EH (cell line): ENCODE data around the gene ATP6V0A4.
"Not testable (repeated sequence)": the region's sequence is repeated elsewhere in the genome, so short reads cannot be mapped to it uniquely, and the experiment has no call there.

Source experiments
- DNase-seq: peaks from one replicate; pipeline ENCODE4 v3.0.0-alpha.2; 2015; ENCODE audit warnings: low read depth

The ATP6V0A4 gene

GRCh38 chr7:138802706-138803105 is 4.7 kb upstream of the ATP6V0A4 start:
- no peak for DNase-seq

DNA sequence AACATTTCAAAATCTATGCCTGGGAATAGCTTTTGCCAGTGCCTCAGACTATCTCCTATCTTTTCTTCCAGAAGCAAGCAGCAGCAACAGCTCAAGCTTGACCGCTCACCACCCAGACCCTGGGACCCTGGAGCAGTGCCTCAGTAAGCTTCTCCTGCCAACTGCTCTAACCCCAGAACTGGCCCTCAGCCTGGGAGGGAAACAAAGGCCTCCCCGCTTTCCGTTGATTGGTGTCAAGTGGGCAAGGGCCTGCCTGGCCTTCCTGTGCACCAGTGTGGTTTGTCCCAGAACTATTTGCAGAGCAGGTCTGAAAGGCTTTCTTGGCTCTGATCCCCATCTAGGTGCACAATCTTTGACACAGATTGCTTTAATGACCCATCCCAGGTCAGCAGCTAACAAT is 3.3 kb upstream of the ATP6V0A4 start:
- DNase-seq: no peak

- DNase-seq: no peak
Observed at GRCh38 chr7:138799336-138800000, 1.5 kb upstream of the ATP6V0A4 start.

GRCh38 chr7:138798836-138799235 is 840 bp upstream of the ATP6V0A4 start:
- DNase-seq: no peak

DNA sequence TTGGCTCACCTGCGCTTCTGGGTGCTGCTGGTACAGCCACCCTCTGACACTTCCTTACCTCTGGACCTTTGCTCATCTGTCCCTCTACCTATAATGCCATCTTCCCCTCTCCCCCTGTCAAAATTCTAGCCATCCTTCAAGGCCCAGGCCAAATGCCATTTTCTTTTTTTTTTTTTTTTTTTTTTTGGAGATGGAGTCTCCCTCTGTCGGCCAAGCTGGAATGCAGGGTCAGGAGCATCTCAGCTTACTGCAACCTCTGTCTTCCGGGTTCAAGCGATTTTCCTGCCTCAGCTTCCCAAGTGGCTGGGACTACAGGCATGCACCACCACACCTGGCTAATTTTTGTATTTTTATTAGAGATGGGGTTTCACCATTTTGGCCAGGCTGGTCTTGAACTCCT is 950 bp downstream of the ATP6V0A4 start:
- DNase-seq: not testable (repeated sequence)

- no peak for DNase-seq
Observed at GRCh38 chr7:138796038-138796615, 1.9 kb downstream of the ATP6V0A4 start.

DNA sequence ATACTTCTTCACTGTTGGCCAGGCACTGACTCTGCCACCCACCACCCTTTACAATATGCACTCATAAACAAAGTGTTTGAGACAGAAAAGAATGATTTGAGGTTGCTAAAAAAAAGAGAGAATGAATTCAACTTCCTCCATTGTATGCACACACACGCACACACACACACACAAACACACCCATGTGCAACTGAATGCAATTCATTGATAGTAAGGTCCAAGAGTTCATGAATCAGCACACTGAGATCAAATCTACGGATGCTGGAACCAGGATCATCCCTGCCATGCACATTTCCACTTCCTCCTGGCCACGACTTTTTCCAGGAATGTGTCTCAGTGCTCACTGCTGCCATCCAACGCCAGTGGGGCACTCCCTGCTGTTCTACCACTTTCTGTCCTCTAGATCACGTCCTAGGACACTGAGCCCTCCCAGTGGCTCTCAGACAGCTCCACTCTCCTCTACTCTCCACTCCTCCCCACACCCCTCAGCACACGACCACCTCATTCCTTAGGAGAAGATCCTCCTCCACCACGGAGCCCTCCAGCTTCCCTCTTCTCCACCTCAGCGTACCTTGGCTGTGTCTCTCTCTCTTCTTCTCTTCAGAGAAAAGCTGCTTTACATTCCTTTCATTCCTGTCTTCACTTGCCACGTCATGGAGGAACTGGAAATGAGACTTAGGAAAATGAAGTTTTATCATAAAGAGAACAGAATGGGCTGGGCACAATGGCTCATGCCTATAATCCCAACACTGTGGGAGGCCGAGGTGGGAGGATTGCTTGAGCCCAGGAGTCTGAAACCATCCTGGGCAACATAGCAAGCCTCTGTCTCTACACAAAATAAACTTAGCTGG is 12.2 kb downstream of the ATP6V0A4 start:
- peak; percentile 41 for DNase-seq

DNA sequence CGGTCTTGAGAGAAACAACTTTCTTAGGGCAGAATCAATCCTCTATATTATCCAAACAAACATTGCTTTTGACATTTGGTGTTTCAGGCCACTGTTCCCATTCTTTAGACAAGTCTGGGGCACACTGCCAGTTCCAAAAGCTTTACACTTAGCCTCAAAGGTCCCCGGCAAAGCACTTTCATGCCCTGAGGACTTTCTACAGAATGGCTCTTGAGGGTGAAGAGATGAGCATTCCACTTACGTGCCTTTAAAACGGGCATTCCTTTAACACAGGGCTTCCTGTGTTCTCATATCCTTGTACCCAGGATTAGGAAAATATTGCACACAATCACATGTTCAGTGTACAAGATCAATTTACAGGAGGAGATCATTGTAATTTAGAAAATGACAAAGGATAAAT is 13.3 kb downstream of the ATP6V0A4 start:
- peak; percentile 52 for DNase-seq

- DNase-seq: no peak
Observed at GRCh38 chr7:138781004-138781403, 17.0 kb downstream of the ATP6V0A4 start.

DNA sequence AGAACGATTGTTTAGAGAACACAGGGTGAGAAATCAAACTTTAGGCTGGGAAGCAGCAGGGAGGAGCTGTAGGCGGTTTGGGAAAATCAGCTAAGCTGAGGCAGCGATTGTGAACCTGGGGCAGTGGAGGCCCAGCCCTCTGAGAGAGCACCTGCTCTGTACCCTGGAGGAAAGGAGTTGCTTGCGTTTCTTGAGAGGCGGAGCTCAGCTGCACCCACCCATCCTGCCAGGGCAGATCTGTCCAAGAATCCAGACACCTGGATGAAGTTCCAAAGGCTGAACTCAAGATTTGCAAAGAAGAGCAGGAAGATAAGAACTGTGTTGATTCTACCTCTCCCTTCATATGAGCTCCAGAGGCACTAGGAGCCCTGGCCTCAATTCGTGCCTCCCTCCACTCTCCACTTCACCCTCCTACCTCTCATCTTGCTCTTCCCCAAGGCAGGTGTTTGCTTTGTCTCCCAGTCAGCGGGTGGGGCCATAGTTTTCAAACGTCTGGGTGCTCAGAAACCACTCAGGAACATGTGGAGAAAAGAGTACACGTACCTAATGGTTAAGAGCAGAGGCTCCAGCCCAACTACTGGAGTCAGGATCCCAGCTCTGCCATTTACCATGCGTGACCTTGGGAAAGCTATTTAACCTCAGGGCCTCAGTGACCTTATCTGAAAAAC is 21.7 kb downstream of the ATP6V0A4 start:
- DNase-seq: no peak

GRCh38 chr7:138773817-138774216 is 24.2 kb downstream of the ATP6V0A4 start:
- DNase-seq: no peak

- DNase-seq: no peak
Observed at GRCh38 chr7:138773176-138773575, 24.8 kb downstream of the ATP6V0A4 start.

DNA sequence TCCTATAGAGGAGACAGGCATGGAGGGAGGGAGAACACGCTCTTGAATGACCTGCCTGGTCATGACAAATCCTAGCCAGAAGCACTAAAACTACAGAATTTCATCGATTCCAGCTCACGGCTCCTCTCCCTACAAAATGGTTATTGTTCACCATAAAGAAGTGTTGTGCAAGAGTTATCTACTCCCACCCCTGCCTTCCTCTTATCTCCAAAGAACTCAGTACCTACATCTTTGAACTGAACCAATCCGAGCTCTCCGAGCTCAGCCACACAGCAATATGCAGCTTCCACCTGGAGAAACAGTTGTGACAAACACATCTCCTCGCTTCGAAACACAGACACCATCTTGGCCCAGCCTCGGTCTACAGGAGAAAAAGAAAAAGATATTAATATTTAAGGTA is 27.1 kb downstream of the ATP6V0A4 start:
- DNase-seq: no peak

- DNase-seq: no peak
Observed at GRCh38 chr7:138768241-138768640, 29.8 kb downstream of the ATP6V0A4 start.

DNA sequence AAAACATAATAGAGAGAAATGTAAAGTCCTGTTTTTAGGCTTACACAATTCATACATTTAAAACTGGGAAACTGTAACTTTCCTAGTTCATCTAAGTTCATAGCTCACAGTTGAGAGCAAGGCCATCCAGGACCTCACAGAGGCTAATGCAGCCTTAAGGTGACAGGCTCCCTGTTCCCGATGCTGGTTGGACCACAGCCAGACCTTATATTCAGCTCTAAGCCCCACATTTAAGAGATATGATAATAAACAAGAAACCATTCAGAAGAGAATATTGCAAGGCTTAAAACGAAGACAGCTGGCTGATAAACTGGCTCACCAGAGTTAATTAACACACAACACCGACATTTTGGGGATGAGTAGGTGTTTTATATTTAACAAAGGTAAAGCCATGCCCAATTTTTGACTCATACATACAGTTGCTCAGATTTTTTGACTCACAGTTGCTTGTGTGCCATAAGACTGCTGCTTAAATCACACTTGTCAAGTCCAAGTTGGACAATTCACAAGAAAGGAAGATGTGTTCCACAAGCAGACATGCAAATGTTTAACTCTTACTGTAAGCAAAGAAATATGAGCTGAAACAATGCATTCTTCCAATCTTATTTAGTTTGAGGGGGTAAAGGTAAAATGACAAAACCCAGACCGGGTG is 41.3 kb downstream of the ATP6V0A4 start:
- DNase-seq: no peak

- DNase-seq: no peak
Observed at GRCh38 chr7:138755842-138756590, 42.0 kb downstream of the ATP6V0A4 start.

GRCh38 chr7:138755331-138755747 is 42.7 kb downstream of the ATP6V0A4 start:
- DNase-seq: peak; percentile 16

GRCh38 chr7:138753610-138754009 is 44.4 kb downstream of the ATP6V0A4 start:
- no peak for DNase-seq

GRCh38 chr7:138753150-138753518 is 44.9 kb downstream of the ATP6V0A4 start:
- DNase-seq: no peak

DNA sequence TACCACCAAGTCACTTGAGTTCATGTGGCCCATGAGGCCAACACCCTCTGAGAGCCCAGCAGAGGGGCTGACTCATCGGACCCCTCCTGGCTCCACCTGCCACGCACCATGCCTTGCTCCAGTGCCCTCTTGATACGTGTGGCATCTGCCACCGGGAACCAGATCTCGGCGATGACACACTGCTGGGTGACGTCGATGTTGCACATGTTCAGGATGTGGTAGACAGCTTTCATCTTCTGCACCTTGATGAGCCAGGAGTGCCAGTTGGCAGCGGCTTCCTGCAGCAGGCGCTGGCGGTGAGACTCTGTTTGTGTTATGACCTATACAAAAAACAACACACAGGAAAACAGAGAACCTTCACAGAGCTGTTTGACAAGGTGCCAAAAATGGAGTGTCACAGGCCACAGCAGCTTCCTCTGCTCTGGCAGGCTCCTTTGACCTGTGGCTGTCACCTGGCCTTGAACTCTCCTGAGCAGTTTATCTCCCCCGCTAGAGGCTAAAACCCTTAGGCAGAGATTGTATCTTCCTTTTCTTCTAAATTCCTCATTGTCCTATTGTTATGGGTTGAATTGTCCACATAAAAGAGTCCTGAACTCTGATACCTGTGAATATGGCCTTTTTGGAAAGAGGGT is 45.4 kb downstream of the ATP6V0A4 start:
- DNase-seq: no peak

GRCh38 chr7:138750901-138751464 is 47.0 kb downstream of the ATP6V0A4 start:
- no peak for DNase-seq
